CD4-positive, alpha-beta memory T cell (primary cell): Measurements from ENCODE around the gene KRTAP5-4. TPM values are rescaled to one million over a fixed set of nuclear protein-coding genes. Genes with fewer than 3 reads are reported as not detected.
"Not testable (repeated sequence)": the region's sequence is repeated elsewhere in the genome, so short reads cannot be mapped to it uniquely, and the experiment has no call there.

Experiments used
- CTCF ChIA-PET: fragments of 350-600 bp; sonication (Branson Sonifier 250); formaldehyde crosslinking; loops from one replicate; lab custom pipeline; 2021; ENCODE audit warnings: inconsistent platforms; ENCODE audit not compliant: partially characterized antibody; lab: Charles Lee
- POLR2A ChIA-PET: fragments of 350-600 bp; sonication (Branson Sonifier 250); formaldehyde crosslinking; loops from one replicate; lab custom pipeline; 2021; ENCODE audit not compliant: partially characterized antibody; lab: Charles Lee
- DNase-seq, 5 donors: peaks; one replicate each; pipeline versions ENCODE4 v3.0.0 to v3.0.0-alpha.2; 2020 to 2022; ENCODE audit warnings: mixed read lengths in 1 of 5
- H3K27ac ChIP-seq: one replicate; pipeline ENCODE4 v1.7.0; 2013; ENCODE audit warnings: low read depth, low read length
- H3K27me3 ChIP-seq: 2 replicates; pipeline ENCODE4 v1.7.0; 2013; ENCODE audit warnings: mild to moderate bottlenecking, low read length, moderate library complexity; ENCODE audit not compliant: insufficient read depth
- H3K36me3 ChIP-seq: 2 replicates; pipeline ENCODE4 v1.7.0; 2013; ENCODE audit warnings: mild to moderate bottlenecking, low read length, moderate library complexity; ENCODE audit not compliant: insufficient read depth
- H3K4me1 ChIP-seq: 2 replicates; pipeline ENCODE4 v1.7.0; 2013; ENCODE audit warnings: mild to moderate bottlenecking, low read length, moderate library complexity; ENCODE audit not compliant: insufficient read depth
- H3K4me3 ChIP-seq, 2 donors: one replicate each; pipeline ENCODE4 v1.7.0; 2013; ENCODE audit warnings: low read length in 2 of 2, mild to moderate bottlenecking in 1 of 2
- H3K9me3 ChIP-seq, 2 donors: one replicate each; pipeline ENCODE4 v1.7.0; 2013; ENCODE audit warnings: low read length in 2 of 2, control low read depth in 1 of 2; ENCODE audit not compliant: control insufficient read depth in 1 of 2
- H3K27ac Mint-ChIP-seq, 7 donors: one replicate each; pipeline ENCODE4 v1.8.0; 2020 to 2021; ENCODE audit warnings: mixed read lengths in 7 of 7, mild to moderate bottlenecking in 6 of 7, inconsistent platforms in 3 of 7, moderate library complexity in 3 of 7
- H3K27me3 Mint-ChIP-seq, 2 donors: one replicate each; pipeline ENCODE4 v1.8.0; 2020 to 2021; ENCODE audit warnings: mixed read lengths in 2 of 2
- H3K36me3 Mint-ChIP-seq, 2 donors: one replicate each; pipeline ENCODE4 v1.8.0; 2020 to 2021; ENCODE audit warnings: mixed read lengths in 2 of 2, inconsistent platforms in 1 of 2, mild to moderate bottlenecking in 1 of 2
- H3K4me1 Mint-ChIP-seq, 4 donors: one replicate each; pipeline ENCODE4 v1.8.0; 2020 to 2021; ENCODE audit warnings: mixed read lengths in 4 of 4, mild to moderate bottlenecking in 1 of 4
- H3K4me3 Mint-ChIP-seq, 8 donors: one replicate each; pipeline ENCODE4 v1.8.0; 2020 to 2021; ENCODE audit warnings: mixed read lengths in 8 of 8, mild to moderate bottlenecking in 7 of 8, moderate library complexity in 6 of 8, inconsistent platforms in 3 of 8
- H3K9me3 Mint-ChIP-seq, 8 donors: one replicate each; pipeline ENCODE4 v1.8.0; 2020 to 2021; ENCODE audit warnings: mixed read lengths in 8 of 8, mild to moderate bottlenecking in 5 of 8, inconsistent platforms in 3 of 8, moderate library complexity in 1 of 8
- intact Hi-C: fragments of 100-400 bp; cut with micrococcal nuclease; formaldehyde crosslinking; loops from one replicate; pipeline ENCODE4 v1.15.1; 2023
- polyA plus RNA-seq, 2 donors: library from polyadenylated mRNA; unstranded; fragments of 300-500 nt; fragmentation: Illumina TruSeq; gene quantifications; one replicate each; pipeline ENCODE4 v1.2.3, GENCODE V29; 2021
- total RNA-seq, 2 experiments: library from RNA; stranded (reverse); gene quantifications; one replicate each; pipeline ENCODE4 v1.2.3, GENCODE V29; 2021

Gene KRTAP5-4
- total and polyA plus RNA-seq, 4 experiments from 2014 or later, result not detected

DNA sequence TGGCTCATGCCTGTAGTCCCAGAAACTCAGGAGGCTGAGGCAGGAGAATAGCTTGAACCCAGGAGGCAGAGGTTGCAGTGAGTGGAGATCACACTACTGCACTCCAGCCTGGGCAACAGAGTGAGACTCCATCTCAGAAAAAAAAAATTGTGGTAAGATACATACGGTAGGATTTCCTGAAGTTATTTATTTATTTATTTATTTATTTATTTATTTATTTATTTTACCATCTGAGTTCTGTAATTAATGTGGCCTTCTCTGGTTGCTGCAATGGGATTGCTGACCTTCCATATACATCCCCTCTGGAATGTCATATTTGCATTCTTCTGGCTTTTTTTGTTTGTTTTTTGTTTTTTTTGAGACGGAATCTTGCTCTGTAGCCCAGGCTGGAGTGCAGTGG, 39.0 kb downstream of the KRTAP5-4 start:
- not testable (repeated sequence) for H3K36me3 Mint-ChIP-seq, H3K27me3 Mint-ChIP-seq
- CTCF ChIA-PET, result interaction anchor here (1.1 to 4.2 kb wide), 2 partner anchors 7 to 9 kb away, joined by 4 to 15 read pairs; no protein-coding TSS in a partner anchor

DNA sequence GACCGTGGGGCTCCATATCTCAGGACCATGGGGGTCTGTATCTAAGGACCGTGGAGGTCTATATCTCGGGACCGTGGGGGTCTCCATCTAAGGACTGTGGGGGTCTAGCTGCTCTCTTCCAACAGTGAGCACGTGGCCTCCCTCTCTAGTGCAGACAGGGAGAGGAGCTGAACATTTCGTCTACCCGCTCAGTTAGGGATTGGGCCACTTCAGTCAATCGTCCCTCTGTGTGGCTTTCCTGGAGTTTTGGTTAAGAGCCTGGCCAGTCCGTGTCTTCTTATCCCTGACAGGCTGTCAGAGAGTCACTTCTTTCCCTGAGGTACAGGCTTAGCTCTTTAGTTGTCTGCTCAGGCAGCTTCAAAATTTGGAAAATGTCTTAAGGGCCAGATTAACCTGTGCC, 40.0 kb downstream of the KRTAP5-4 start:
- no peak for DNase-seq
- Histone ChIP-seq H3K27ac (no peak overlapping the region), H3K27me3 (no peaks in the 10 kb centered on the region), H3K9me3 (no peaks in the 10 kb centered on the region), H3K4me3 (no peak overlapping the region), H3K36me3 (no peaks in the 10 kb centered on the region), H3K4me1 (peaks cover 13% of the 10 kb centered on the region)
- ChIA-PET CTCF (interaction anchor here (0.9 to 4.2 kb wide), 4 partner anchors 8 to 27 kb away, joined by 3 to 15 read pairs (median 6); no protein-coding TSS in a partner anchor), POLR2A (interaction anchor here (1.6 kb wide), 1 partner anchor 8 kb away, joined by 7 read pairs; no protein-coding TSS in a partner anchor)
- intact Hi-C loops, result no loop called here
- peaks cover 0 to 9% of the 10 kb centered on the region in 2 donors for H3K36me3 Mint-ChIP-seq
- no peaks in the 10 kb centered on the region for H3K27me3 Mint-ChIP-seq
- H3K27ac Mint-ChIP-seq, result no peak overlapping the region
- peaks cover 8 to 19% (median 14%) of the 10 kb centered on the region in 4 donors for H3K4me1 Mint-ChIP-seq
- no peak overlapping the region for H3K4me3 Mint-ChIP-seq
- peaks cover 0 to 8% (median 4%) of the 10 kb centered on the region in 8 donors for H3K9me3 Mint-ChIP-seq

More for the DNA sequence above, 39.0 kb downstream of the KRTAP5-4 start:
- H3K4me1 ChIP-seq, result peaks cover 15% of the 10 kb centered on the region
- H3K36me3 ChIP-seq, H3K9me3 Mint-ChIP-seq, H3K4me3 Mint-ChIP-seq, H3K4me3 ChIP-seq, H3K27me3 ChIP-seq, H3K27ac ChIP-seq, H3K9me3 ChIP-seq, intact Hi-C loops, DNase-seq: not testable (repeated sequence)
- Mint-ChIP-seq H3K4me1 (peaks cover 8 to 24% (median 15%) of the 10 kb centered on the region in 4 donors), H3K27ac (peak overlapping the region in 1 of 7 donors; percentile 7)
- POLR2A ChIA-PET, result interaction anchor here (1.6 kb wide), 1 partner anchor 9 kb away, joined by 7 read pairs; no protein-coding TSS in a partner anchor

DNA sequence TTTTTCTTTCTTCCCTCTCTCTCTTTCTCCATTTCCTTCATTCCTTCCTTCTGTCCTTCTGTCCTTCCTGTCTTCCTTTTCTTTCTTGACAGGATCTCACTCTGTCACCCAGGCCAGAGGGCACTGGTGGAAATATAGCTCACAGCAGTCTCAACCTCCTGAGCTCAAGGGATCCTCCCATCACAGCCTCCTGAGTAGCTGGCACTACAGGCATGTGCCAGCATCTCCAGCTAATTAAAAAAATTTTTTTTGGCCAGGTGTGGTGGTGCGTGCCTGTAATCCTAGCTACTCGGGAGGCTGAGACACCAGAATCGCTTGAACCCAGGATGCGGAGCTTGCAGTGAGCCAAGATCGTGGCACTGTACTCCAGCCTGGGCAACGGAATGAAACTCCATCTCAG, 45.1 kb downstream of the KRTAP5-4 start:
- H3K4me1 Mint-ChIP-seq, result peaks cover 0 to 17% (median 2%) of the 10 kb centered on the region in 4 donors
- no peak overlapping the region for H3K4me3 ChIP-seq
- no peaks in the 10 kb centered on the region for H3K27me3 ChIP-seq
- POLR2A ChIA-PET, result interaction anchor here (0.9 kb wide), 1 partner anchor 30 kb away, joined by 3 read pairs; no protein-coding TSS in a partner anchor
- no peaks in the 10 kb centered on the region for H3K36me3 ChIP-seq
- no peak for DNase-seq
- peak overlapping the region in 3 of 8 donors; percentile 38 to 55 (median 41) for H3K4me3 Mint-ChIP-seq
- peaks cover 0 to 8% (median 4%) of the 10 kb centered on the region in 8 donors for H3K9me3 Mint-ChIP-seq
- CTCF ChIA-PET, result interaction anchor here (1.1 to 5.4 kb wide), 3 partner anchors 11 to 19 kb away, joined by 3 to 39 read pairs (median 20); no protein-coding TSS in a partner anchor
- no peak overlapping the region for H3K27ac ChIP-seq
- H3K9me3 ChIP-seq, result no peaks in the 10 kb centered on the region
- intact Hi-C loops, result no loop called here
- H3K27me3 Mint-ChIP-seq, result no peaks in the 10 kb centered on the region
- peaks cover 17% of the 10 kb centered on the region for H3K4me1 ChIP-seq
- H3K27ac Mint-ChIP-seq, result peak overlapping the region in 1 of 7 donors; percentile 27
- peaks cover 0 to 9% of the 10 kb centered on the region in 2 donors for H3K36me3 Mint-ChIP-seq

DNA sequence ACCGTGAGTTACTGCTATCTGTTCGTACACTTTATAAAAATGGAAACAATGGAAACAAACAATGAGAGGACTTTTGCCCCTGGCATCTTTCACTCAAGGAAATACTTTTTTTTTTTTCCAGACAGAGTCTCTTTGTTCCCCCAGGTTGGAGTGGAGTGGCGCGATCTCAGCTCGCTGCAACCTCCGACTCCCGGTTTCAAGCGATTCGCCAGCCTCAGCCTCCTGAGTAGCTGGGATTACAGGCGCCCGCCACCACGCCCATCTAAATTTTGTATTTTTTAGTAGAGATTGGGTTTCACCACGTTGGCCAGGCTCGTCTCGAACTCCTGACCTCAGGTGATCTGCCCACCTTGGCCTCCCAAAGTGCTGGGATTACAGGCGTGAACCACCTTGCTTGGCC, 46.2 kb downstream of the KRTAP5-4 start:
- H3K4me1 ChIP-seq, result peaks cover 22% of the 10 kb centered on the region
- H3K4me1 Mint-ChIP-seq, result peaks cover 1 to 17% (median 2%) of the 10 kb centered on the region in 4 donors
- H3K36me3 Mint-ChIP-seq, H3K36me3 ChIP-seq, DNase-seq, H3K4me3 ChIP-seq, H3K9me3 Mint-ChIP-seq, H3K9me3 ChIP-seq, H3K27me3 ChIP-seq, H3K27me3 Mint-ChIP-seq, H3K27ac ChIP-seq: not testable (repeated sequence)
- peak overlapping the region in 5 of 8 donors; percentile 32 to 67 (median 36) for H3K4me3 Mint-ChIP-seq
- CTCF ChIA-PET, result interaction anchor here (1.0 to 5.4 kb wide), 12 partner anchors 8 to 123 kb away, joined by 3 to 54 read pairs (median 10); partner anchors contain the start of genes KRTAP5-1 and KRTAP5-5
- POLR2A ChIA-PET, result interaction anchor here (1.2 to 5.5 kb wide), 3 partner anchors 14 to 375 kb away, joined by 3 to 72 read pairs (median 6); no protein-coding TSS in a partner anchor
- peak overlapping the region in 1 of 7 donors; percentile 35 for H3K27ac Mint-ChIP-seq
- intact Hi-C loops, result loop anchor here (2.0 kb wide), 1 partner anchor 267 kb away; the partner anchor contains the start of gene TOLLIP

DNA sequence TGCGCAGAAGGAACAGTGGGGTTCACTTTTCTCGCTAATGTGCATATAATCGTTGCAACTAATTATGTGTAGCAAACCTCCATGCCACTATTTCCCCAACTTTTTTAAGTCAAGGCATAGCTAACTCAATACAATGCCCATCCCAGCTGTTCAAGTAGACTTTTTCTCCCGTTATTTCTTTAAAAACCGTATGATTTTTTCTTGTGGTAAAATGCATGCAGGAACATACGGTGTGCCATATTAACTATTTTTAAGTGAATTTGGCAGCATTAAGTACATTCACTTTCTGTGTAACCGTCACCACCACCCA, 47.0 kb downstream of the KRTAP5-4 start:
- Mint-ChIP-seq H3K27me3 (no peaks in the 10 kb centered on the region), H3K27ac (peak overlapping the region in 3 of 7 donors; percentile 57 to 92 (median 75)), H3K36me3 (peaks cover 0 to 9% of the 10 kb centered on the region in 2 donors), H3K9me3 (peaks cover 0 to 8% (median 4%) of the 10 kb centered on the region in 8 donors), H3K4me1 (peaks cover 2 to 17% (median 5%) of the 10 kb centered on the region in 4 donors), H3K4me3 (peak overlapping the region; percentile 31 to 67 (median 58))
- intact Hi-C loops, result loop anchor here (1.0 to 5.0 kb wide), 7 partner anchors 14 to 311 kb away; partner anchors contain the start of gene TOLLIP
- H3K27ac ChIP-seq, result no peak overlapping the region
- H3K4me1 ChIP-seq, result peaks cover 30% of the 10 kb centered on the region
- no peak overlapping the region for H3K4me3 ChIP-seq
- ChIA-PET POLR2A (interaction anchor here (0.8 to 5.7 kb wide), 16 partner anchors 9 to 374 kb away, joined by 3 to 72 read pairs (median 6); partner anchors contain the start of gene TOLLIP), CTCF (interaction anchor here (0.7 to 5.4 kb wide), 27 partner anchors 9 to 732 kb away, joined by 3 to 54 read pairs (median 5); partner anchors contain the start of genes KRTAP5-1, KRTAP5-5, TOLLIP and TSPAN4)
- no peak for DNase-seq
- H3K9me3 ChIP-seq, result no peaks in the 10 kb centered on the region
- no peaks in the 10 kb centered on the region for H3K27me3 ChIP-seq
- H3K36me3 ChIP-seq, result no peaks in the 10 kb centered on the region

DNA sequence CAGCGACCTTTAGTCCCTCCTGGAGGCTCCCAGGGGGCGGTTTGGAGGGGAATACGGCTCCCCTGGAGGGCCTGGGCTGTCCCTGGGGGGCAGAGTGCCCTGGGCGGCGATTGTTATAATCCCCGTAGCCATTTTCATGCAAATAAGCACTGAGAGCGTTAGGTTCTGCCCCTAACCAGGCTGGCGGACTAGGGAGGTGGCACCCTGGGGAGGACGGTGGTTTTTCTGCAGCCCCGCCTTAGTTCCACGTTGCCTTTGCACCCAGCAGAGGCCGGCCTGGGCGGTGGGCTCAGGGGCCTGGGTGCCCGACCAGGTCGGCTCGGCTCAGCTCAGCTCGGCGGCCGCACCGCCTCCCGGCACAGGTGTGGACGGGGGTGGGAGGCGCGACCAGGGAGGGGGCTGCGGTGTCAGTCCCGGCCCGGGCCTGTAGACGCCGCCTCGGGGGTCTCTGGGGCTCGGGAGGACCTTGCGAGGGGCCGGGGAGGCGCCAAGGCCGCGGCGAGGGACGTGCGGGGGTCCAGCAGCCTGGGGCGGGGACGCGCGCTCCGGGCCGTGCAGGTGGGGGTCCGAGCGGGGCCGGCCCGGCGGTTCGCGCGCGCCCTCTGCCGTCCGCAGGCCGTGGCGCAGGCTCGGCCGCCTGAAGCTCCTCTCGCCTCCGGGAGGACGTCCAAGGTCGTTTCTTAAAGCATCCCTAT, 47.6 kb downstream of the KRTAP5-4 start:
- Mint-ChIP-seq H3K27ac (peak overlapping the region; percentile 91 to 97 (median 95)), H3K4me3 (peak overlapping the region; percentile 78 to 95 (median 86)), H3K27me3 (no peaks in the 10 kb centered on the region), H3K9me3 (peaks cover 0 to 11% (median 4%) of the 10 kb centered on the region in 8 donors), H3K36me3 (peaks cover 0 to 9% of the 10 kb centered on the region in 2 donors), H3K4me1 (peaks cover 4 to 21% (median 8%) of the 10 kb centered on the region in 4 donors)
- no peaks in the 10 kb centered on the region for H3K27me3 ChIP-seq
- no peaks in the 10 kb centered on the region for H3K9me3 ChIP-seq
- CTCF ChIA-PET, result interaction anchor here (0.7 to 5.4 kb wide), 29 partner anchors 9 to 731 kb away, joined by 3 to 54 read pairs (median 5); partner anchors contain the start of genes KRTAP5-1, KRTAP5-5, TOLLIP and TSPAN4
- peak overlapping the region; percentile 92 for H3K27ac ChIP-seq
- peak; percentile 69 to 85 (median 73) for DNase-seq
- H3K36me3 ChIP-seq, result no peaks in the 10 kb centered on the region
- H3K4me3 ChIP-seq, result peak overlapping the region; percentile 42 to 58
- H3K4me1 ChIP-seq, result peaks cover 30% of the 10 kb centered on the region
- POLR2A ChIA-PET, result interaction anchor here (0.8 to 5.7 kb wide), 17 partner anchors 8 to 374 kb away, joined by 3 to 72 read pairs (median 6); partner anchors contain the start of gene TOLLIP
- intact Hi-C loops, result loop anchor here (1.0 to 5.0 kb wide), 7 partner anchors 15 to 310 kb away; partner anchors contain the start of gene TOLLIP
